ENCODE measurements around the gene VOPP1. TPM values are rescaled to one million over a fixed set of nuclear protein-coding genes. Genes with fewer than 3 reads are reported as not detected.

The VOPP1 gene
- total RNA-seq, 1 experiment from 2014 or later = 63.9 TPM

DNA sequence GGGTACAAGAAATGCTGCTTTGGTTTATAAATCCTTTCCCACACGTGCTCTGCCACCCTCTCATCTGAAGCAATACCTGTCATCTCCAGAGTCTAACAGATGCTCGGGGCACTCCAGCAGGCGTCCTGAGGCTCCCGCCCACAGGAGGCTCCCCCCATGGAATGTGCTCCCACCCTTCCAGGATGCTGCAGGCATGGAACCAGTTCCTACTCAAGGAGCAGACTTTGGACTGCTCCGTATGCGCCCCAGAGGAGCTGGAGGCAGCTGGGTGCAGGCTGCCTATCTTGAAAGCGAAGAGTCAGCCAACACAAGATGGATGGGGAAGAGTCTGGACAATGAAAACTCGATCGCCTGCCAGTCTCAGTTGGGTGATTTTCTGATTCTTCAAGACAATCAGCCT lies 75.4 kb downstream of the VOPP1 start:
- no peak overlapping the region for H3K27ac Mint-ChIP-seq
- H3K4me3 Mint-ChIP-seq = no peak overlapping the region
- H3K36me3 Mint-ChIP-seq = peaks cover 21% of the 10 kb centered on the region
- peaks cover 10% of the 10 kb centered on the region for H3K4me1 Mint-ChIP-seq
- ATAC-seq = no peak
- no peaks in the 10 kb centered on the region for H3K27me3 Mint-ChIP-seq (ENCODE audit: low read depth)
- ChIA-PET CTCF (no interaction called here), POLR2A (no interaction called here)
- TF ChIP-seq ZNF138 (CRISPR knock-in tag; conservative IDR thresholded peaks at IDR 0.05) = no peak
- no peak for TF ChIP-seq ZNF396 (CRISPR knock-in tag; IDR thresholded peaks at IDR 0.05; ENCODE audit: borderline replicate concordance)
- TF ChIP-seq ZBTB21 (CRISPR knock-in tag; IDR thresholded peaks at IDR 0.05; ENCODE audit: borderline replicate concordance) = no peak
- TF ChIP-seq, protein P1, sequence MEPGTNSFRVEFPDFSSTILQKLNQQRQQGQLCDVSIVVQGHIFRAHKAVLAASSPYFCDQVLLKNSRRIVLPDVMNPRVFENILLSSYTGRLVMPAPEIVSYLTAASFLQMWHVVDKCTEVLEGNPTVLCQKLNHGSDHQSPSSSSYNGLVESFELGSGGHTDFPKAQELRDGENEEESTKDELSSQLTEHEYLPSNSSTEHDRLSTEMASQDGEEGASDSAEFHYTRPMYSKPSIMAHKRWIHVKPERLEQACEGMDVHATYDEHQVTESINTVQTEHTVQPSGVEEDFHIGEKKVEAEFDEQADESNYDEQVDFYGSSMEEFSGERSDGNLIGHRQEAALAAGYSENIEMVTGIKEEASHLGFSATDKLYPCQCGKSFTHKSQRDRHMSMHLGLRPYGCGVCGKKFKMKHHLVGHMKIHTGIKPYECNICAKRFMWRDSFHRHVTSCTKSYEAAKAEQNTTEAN (CRISPR knock-in tag; IDR thresholded peaks at IDR 0.05) = no peak
- no peak for TF ChIP-seq MYBL2 (CRISPR knock-in tag; IDR thresholded peaks at IDR 0.05)
- TF ChIP-seq NFATC4 (CRISPR knock-in tag; IDR thresholded peaks at IDR 0.05) = no peak
- no peak for TF ChIP-seq IRF2 (CRISPR knock-in tag; IDR thresholded peaks at IDR 0.05; ENCODE audit: borderline replicate concordance, low read depth)
- DNase-seq (ENCODE audit: low spot score) = no peak
- no peaks in the 10 kb centered on the region for H3K9me3 Mint-ChIP-seq

DNA sequence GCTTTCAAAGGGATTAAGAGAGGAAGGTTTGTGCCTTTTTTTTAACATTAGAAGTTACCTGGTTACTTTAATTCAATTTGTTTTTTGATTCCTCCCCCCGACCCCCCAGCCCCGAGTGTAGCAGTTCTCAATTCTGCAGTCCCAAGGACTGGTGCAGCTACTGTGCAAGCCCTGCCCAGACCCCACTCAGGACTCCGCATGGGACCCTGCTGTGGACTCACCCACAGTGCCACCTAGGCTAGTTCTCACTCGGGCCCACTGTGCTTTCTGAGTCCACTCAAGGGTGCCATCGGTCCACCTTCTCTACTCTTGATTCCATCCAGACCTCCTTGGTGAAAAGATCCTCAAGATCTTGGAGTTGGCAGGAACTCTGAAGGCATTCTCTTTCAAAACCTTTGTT lies 77.4 kb downstream of the VOPP1 start:
- H3K27me3 Mint-ChIP-seq (ENCODE audit: low read depth) = no peaks in the 10 kb centered on the region
- H3K4me3 Mint-ChIP-seq = no peak overlapping the region
- TF ChIP-seq, protein P2, sequence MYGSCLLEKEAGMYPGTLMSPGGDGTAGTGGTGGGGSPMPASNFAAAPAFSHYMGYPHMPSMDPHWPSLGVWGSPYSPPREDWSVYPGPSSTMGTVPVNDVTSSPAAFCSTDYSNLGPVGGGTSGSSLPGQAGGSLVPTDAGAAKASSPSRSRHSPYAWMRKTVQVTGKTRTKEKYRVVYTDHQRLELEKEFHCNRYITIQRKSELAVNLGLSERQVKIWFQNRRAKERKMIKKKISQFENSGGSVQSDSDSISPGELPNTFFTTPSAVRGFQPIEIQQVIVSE (CRISPR knock-in tag; IDR thresholded peaks at IDR 0.05; ENCODE audit: borderline replicate concordance) = no peak
- TF ChIP-seq ZNF263 (CRISPR knock-in tag; IDR thresholded peaks at IDR 0.05; ENCODE audit: low read depth) (no peak), NFATC4 (CRISPR knock-in tag; IDR thresholded peaks at IDR 0.05) (no peak), NR3C1 (CRISPR knock-in tag; conservative IDR thresholded peaks at IDR 0.05; ENCODE audit: low read depth) (no peak), SP1 (CRISPR knock-in tag; conservative IDR thresholded peaks at IDR 0.05) (no peak), FOXK1 (CRISPR knock-in tag; IDR thresholded peaks at IDR 0.05) (no peak), NFE2L1 (CRISPR knock-in tag; IDR thresholded peaks at IDR 0.05) (no peak), KAT7 (CRISPR knock-in tag; IDR thresholded peaks at IDR 0.05; ENCODE audit: borderline replicate concordance) (no peak), SOX15 (CRISPR knock-in tag; IDR thresholded peaks at IDR 0.05) (no peak), ZNF423 (CRISPR knock-in tag; IDR thresholded peaks at IDR 0.05) (no peak), FOXP1 (CRISPR knock-in tag; IDR thresholded peaks at IDR 0.05; ENCODE audit: borderline replicate concordance) (no peak), HMGA2 (CRISPR knock-in tag; IDR thresholded peaks at IDR 0.05) (no peak), ZNF232 (CRISPR knock-in tag; IDR thresholded peaks at IDR 0.05) (no peak), CBFB (CRISPR knock-in tag; IDR thresholded peaks at IDR 0.05; ENCODE audit: low read depth) (no peak), SMAD3 (CRISPR knock-in tag; IDR thresholded peaks at IDR 0.05; ENCODE audit: borderline replicate concordance) (no peak), JAZF1 (CRISPR knock-in tag; IDR thresholded peaks at IDR 0.05) (no peak)
- TF ChIP-seq, protein P3, sequence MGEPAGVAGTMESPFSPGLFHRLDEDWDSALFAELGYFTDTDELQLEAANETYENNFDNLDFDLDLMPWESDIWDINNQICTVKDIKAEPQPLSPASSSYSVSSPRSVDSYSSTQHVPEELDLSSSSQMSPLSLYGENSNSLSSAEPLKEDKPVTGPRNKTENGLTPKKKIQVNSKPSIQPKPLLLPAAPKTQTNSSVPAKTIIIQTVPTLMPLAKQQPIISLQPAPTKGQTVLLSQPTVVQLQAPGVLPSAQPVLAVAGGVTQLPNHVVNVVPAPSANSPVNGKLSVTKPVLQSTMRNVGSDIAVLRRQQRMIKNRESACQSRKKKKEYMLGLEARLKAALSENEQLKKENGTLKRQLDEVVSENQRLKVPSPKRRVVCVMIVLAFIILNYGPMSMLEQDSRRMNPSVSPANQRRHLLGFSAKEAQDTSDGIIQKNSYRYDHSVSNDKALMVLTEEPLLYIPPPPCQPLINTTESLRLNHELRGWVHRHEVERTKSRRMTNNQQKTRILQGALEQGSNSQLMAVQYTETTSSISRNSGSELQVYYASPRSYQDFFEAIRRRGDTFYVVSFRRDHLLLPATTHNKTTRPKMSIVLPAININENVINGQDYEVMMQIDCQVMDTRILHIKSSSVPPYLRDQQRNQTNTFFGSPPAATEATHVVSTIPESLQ (CRISPR knock-in tag; IDR thresholded peaks at IDR 0.05) = no peak
- TF ChIP-seq, protein P4, sequence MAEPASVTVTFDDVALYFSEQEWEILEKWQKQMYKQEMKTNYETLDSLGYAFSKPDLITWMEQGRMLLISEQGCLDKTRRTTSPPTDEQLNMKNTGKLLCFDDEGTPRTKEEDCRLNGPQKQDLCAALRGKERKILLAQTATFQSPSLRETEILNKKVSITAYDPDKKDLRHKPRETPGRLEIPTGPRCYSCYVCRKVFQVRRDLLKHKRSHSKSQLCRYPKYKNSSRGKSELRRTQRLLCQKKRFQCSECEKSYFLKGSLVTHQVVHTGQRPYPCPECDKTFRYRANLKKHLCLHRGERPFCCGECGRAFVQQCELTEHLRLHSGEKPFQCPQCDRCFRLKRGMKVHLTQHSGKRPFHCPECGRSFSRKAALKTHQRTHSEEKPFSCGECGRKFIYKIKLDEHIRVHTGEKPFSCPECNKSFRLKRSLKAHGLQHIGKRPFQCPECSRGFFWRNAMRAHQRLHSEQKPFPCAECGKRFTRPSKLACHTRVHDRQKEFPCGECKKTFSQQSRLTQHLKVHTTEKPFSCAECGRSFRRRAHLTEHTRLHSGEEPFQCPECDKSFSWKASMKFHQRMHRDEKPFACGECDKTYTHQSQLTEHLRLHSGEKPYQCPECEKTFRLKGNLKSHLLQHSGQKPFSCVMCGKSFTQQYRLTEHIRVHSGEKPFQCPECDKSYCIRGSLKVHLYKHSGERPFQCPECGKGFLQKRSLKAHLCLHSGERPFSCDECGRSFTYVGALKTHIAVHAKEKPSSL (CRISPR knock-in tag; conservative IDR thresholded peaks at IDR 0.05) = no peak
- TF ChIP-seq, protein P5, sequence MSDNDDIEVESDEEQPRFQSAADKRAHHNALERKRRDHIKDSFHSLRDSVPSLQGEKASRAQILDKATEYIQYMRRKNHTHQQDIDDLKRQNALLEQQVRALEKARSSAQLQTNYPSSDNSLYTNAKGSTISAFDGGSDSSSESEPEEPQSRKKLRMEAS (CRISPR knock-in tag; IDR thresholded peaks at IDR 0.05) = no peak
- TF ChIP-seq, protein P6, sequence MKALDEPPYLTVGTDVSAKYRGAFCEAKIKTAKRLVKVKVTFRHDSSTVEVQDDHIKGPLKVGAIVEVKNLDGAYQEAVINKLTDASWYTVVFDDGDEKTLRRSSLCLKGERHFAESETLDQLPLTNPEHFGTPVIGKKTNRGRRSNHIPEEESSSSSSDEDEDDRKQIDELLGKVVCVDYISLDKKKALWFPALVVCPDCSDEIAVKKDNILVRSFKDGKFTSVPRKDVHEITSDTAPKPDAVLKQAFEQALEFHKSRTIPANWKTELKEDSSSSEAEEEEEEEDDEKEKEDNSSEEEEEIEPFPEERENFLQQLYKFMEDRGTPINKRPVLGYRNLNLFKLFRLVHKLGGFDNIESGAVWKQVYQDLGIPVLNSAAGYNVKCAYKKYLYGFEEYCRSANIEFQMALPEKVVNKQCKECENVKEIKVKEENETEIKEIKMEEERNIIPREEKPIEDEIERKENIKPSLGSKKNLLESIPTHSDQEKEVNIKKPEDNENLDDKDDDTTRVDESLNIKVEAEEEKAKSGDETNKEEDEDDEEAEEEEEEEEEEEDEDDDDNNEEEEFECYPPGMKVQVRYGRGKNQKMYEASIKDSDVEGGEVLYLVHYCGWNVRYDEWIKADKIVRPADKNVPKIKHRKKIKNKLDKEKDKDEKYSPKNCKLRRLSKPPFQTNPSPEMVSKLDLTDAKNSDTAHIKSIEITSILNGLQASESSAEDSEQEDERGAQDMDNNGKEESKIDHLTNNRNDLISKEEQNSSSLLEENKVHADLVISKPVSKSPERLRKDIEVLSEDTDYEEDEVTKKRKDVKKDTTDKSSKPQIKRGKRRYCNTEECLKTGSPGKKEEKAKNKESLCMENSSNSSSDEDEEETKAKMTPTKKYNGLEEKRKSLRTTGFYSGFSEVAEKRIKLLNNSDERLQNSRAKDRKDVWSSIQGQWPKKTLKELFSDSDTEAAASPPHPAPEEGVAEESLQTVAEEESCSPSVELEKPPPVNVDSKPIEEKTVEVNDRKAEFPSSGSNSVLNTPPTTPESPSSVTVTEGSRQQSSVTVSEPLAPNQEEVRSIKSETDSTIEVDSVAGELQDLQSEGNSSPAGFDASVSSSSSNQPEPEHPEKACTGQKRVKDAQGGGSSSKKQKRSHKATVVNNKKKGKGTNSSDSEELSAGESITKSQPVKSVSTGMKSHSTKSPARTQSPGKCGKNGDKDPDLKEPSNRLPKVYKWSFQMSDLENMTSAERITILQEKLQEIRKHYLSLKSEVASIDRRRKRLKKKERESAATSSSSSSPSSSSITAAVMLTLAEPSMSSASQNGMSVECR (CRISPR knock-in tag; IDR thresholded peaks at IDR 0.05; ENCODE audit: borderline replicate concordance) = no peak
- DNase-seq (ENCODE audit: low spot score) (no peak), ATAC-seq (no peak)
- peaks cover 25% of the 10 kb centered on the region for H3K36me3 Mint-ChIP-seq
- H3K27ac Mint-ChIP-seq = no peak overlapping the region; the same call in 1 of the 2 replicates
- H3K4me1 Mint-ChIP-seq = peaks cover 7% of the 10 kb centered on the region
- ChIA-PET POLR2A (no interaction called here), CTCF (interaction anchor here (1.6 kb wide), 1 partner anchor 27 kb away, joined by 3 read pairs; no protein-coding TSS in a partner anchor)
- no peaks in the 10 kb centered on the region for H3K9me3 Mint-ChIP-seq

All from WTC11 (cell line).